ENCODE measurements around the gene MTREX. TPM values are rescaled to one million over a fixed set of nuclear protein-coding genes. Genes with fewer than 3 reads are reported as not detected.

The MTREX gene
- total RNA-seq, 1 experiment from 2014 or later, result 123 TPM

GRCh38 chr5:55429613-55430253 is 121.9 kb downstream of the MTREX start:
- Histone ChIP-seq H4K20me1 (ENCODE audit: control insufficient read depth, insufficient read depth, insufficient read length) (no peaks in the 10 kb centered on the region), H2BK5ac (ENCODE audit: insufficient read length, low read length) (no peak overlapping the region), H3K4ac (ENCODE audit: low read depth, low read length) (no peak overlapping the region), H4K91ac (ENCODE audit: insufficient read length, low read depth, low read length) (no peak overlapping the region), H3K9me3 (ENCODE audit: control insufficient read depth, low read depth, low read length) (no peaks in the 10 kb centered on the region), H3K4me2 (ENCODE audit: insufficient read depth, insufficient read length, low read length) (no peak overlapping the region), H3K23ac (ENCODE audit: insufficient read length, low read depth, low read length) (no peak overlapping the region), H3K9ac (ENCODE audit: extremely low read depth, insufficient read length, low read length) (no peak overlapping the region), H3K23me2 (ENCODE audit: insufficient read length, low read depth, low read length, poor library complexity, severe bottlenecking) (no peaks in the 10 kb centered on the region), H2AK5ac (ENCODE audit: insufficient read length, low read length) (no peak overlapping the region), H3K4me1 (ENCODE audit: insufficient read depth, low read length) (no peaks in the 10 kb centered on the region), H3K27ac (ENCODE audit: insufficient read length, low read depth, low read length) (no peak overlapping the region), H4K8ac (replicated peaks; ENCODE audit: insufficient read length, low read depth, low read length) (no peak overlapping the region), H3T11ph (ENCODE audit: low read length) (no peak overlapping the region), H3K14ac (ENCODE audit: insufficient read depth, low read length) (no peak overlapping the region), H4K5ac (ENCODE audit: insufficient read length, low read depth, low read length) (no peak overlapping the region), H3K79me2 (ENCODE audit: insufficient read depth, low read length) (no peaks in the 10 kb centered on the region), H2BK120ac (ENCODE audit: low read depth, low read length, poor library complexity, severe bottlenecking) (no peak overlapping the region), H2AFZ (ENCODE audit: low read length) (no peak overlapping the region), H3K79me1 (ENCODE audit: insufficient read depth, low read depth, low read length, poor library complexity, severe bottlenecking) (no peaks in the 10 kb centered on the region), H3K27me3 (ENCODE audit: insufficient read depth, low read length) (no peaks in the 10 kb centered on the region), H2BK20ac (ENCODE audit: low read depth, low read length, poor library complexity, severe bottlenecking) (no peak overlapping the region), H3K56ac (ENCODE audit: insufficient read length, low read depth, low read length) (no peak overlapping the region), H2BK15ac (ENCODE audit: low read depth, low read length) (no peak overlapping the region), H3K18ac (ENCODE audit: insufficient read length, low read depth, low read length) (no peak overlapping the region), H2BK12ac (ENCODE audit: insufficient read length, low read depth, low read length) (no peak overlapping the region)
- H3K9me3 Mint-ChIP-seq, result peaks cover 20 to 40% of the 10 kb centered on the region in 2 experiments; a peak in 4 of 5 replicates
- H3K27ac Mint-ChIP-seq, result peak overlapping the region in 2 of 3 experiments; percentile 15 to 45; a peak in 2 of 7 replicates
- no peak overlapping the region for H3K4me3 Mint-ChIP-seq
- TF ChIP-seq CTCF (conservative IDR thresholded peaks at IDR 0.05), result no peak
- peaks cover 66 to 95% (median 92%) of the 10 kb centered on the region in 3 experiments for H3K36me3 Mint-ChIP-seq (ENCODE audit: insufficient read depth in 1 of 3, low read depth in 3 of 3)
- H3K4me1 Mint-ChIP-seq, result peaks cover 7 to 12% of the 10 kb centered on the region in 2 experiments
- peaks cover 5% of the 10 kb centered on the region; the same call in 1 of the 2 replicates for H3K27me3 Mint-ChIP-seq (ENCODE audit: low read depth)
- WGBS (ENCODE audit: extremely low coverage, insufficient read length, low lambda C conversion rate), result no CpG with 5 or more reads among the region's 9 CpGs
- DNase-seq, result peak; percentile 37
